Thymus (tissue), 11 donors: Measurements from ENCODE around the gene LIN9. TPM values are rescaled to one million over a fixed set of nuclear protein-coding genes. Genes with fewer than 3 reads are reported as not detected.

Experiments used
- DNase-seq, 9 donors: peaks; one replicate each; pipeline ENCODE4 v3.0.0-alpha.2; 2013; ENCODE audit warnings: low spot score in 9 of 9, low read depth in 6 of 9, missing footprints in 1 of 9
- H3K27ac ChIP-seq, 2 donors: one replicate each; pipeline ENCODE4 v1.5.1; 2013; ENCODE audit warnings: control low read depth in 1 of 2, low read depth in 1 of 2, low read length in 1 of 2, mild to moderate bottlenecking in 1 of 2, moderate library complexity in 1 of 2
- H3K27me3 ChIP-seq, 2 donors: one replicate each; pipeline ENCODE4 v1.5.1; 2013; ENCODE audit warnings: low read length in 1 of 2; ENCODE audit not compliant: control insufficient read depth in 2 of 2, insufficient read depth in 1 of 2
- H3K36me3 ChIP-seq, 2 donors: one replicate each; pipeline ENCODE4 v1.5.1; 2013; ENCODE audit warnings: low read length in 1 of 2, mild to moderate bottlenecking in 1 of 2, moderate library complexity in 1 of 2; ENCODE audit not compliant: control insufficient read depth in 2 of 2, insufficient read depth in 2 of 2
- H3K4me1 ChIP-seq, 2 donors: one replicate each; pipeline ENCODE4 v1.5.1; 2013; ENCODE audit warnings: low read length in 2 of 2; ENCODE audit not compliant: control insufficient read depth in 2 of 2, insufficient read depth in 2 of 2
- H3K4me3 ChIP-seq, 2 donors: one replicate each; pipeline ENCODE4 v1.5.1; 2013; ENCODE audit warnings: low read length in 2 of 2, control low read depth in 1 of 2, mild to moderate bottlenecking in 1 of 2
- H3K9me3 ChIP-seq, 2 donors: one replicate each; pipeline ENCODE4 v1.5.1; 2013; ENCODE audit warnings: low read length in 1 of 2, mild to moderate bottlenecking in 1 of 2; ENCODE audit not compliant: control insufficient read depth in 2 of 2, insufficient read depth in 1 of 2
- WGBS: extraction: QIAGEN DNeasy Blood & Tissue Kit; methylation state at CpG from one replicate; pipeline ENCODE4 v1.1.7; 2013; 5-methylcytosine and 5-hydroxymethylcytosine counted together
- polyA plus RNA-seq: library from polyadenylated mRNA; stranded (reverse); fragments of 200-250 nt; gene quantifications from one replicate; pipeline ENCODE4 v1.2.3, GENCODE V29; 2013
- total RNA-seq: library from RNA; stranded (reverse); fragments of 120-200 nt; gene quantifications from one replicate; pipeline ENCODE4 v1.2.4, GENCODE V29; 2013
- donor health status: healthy.

LIN9 gene
- total and polyA plus RNA-seq, 2 donors: 5.5 to 13.3 TPM

DNA sequence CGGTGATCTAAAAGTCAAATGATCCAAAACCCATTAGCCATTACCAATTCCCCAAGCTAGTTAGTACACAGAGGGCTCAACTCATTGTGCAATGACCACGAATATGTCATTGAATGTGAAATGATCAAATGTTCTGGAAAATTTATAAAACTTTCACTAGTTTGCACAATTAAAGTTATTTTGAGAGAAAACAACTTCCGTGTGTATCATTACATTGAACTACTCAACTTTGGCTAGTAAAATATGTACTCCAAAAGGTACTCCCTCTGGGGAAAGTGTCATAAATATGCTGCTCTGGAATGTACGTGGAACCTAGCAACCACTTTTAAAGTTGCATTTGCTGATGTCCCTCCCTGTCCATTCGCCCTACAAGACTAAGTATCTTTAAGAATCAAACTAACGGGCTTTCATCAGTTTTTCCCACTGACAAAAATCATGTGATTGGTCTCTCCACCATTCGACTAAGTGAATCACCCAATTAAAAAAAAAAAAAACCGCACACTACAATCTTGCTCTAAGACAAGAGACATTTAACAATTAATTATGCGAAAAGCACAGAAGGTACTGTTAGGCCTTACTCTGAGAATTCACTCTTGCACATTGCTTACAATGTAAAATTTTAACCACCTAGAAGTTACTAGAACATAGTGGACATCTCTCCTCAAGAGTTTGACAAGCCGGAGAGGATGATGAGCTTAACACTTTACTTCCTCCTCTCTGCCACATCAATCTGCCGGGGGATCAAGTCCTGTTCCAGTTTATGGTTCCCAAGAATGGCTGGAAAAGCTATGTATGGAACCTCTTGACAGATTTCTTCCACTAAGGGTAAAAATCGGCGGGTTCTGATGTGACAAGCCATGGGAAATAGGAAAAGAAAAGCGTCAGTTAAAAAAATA, 123.6 kb downstream of the LIN9 start:
- peak in 1 of 9 donors; percentile 9 for DNase-seq
- 64% methylated on average over 14 of the region's 14 CpGs for WGBS
- H3K4me1 ChIP-seq: peaks cover 13% of the 10 kb centered on the region in 2 donors

DNA sequence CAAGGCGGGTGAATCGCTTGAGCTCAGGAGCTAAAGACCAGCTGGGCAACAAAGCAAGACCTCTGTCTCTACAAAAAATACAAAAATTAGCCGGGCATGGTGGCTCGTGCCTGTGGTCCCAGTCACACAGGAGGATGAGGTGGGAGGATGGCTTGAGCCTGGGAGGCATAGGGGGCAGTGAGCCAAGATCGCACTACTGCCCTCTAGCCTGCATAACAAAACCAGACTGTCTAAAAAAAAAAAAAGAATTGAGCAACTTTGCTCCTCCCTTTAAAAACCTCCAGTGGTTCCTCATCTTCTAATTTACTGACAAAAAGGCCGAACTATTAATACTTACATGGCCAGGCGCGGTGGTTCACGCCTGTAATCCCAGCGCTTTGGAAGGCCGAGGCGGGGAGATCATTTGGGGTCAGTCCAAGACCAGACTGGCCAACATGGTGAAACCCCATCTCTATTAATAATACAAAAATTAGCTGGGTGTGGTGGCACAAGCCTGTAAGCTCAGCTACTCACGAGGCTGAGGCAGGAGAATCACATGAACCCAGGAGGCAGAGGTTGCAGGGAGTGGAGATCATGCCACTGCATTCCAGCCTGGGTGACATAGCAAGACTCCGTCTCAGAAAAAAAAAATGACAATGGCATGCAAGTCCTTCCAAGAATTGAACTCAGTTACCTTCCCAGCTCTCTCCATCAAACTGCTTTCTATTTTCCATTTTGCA, 126.8 kb downstream of the LIN9 start:
- no peaks in the 10 kb centered on the region for H3K27me3 ChIP-seq
- no peak for DNase-seq
- no peaks in the 10 kb centered on the region for H3K9me3 ChIP-seq
- H3K4me3 ChIP-seq: no peak overlapping the region
- 78% methylated on average over 14 of the region's 14 CpGs for WGBS
- H3K36me3 ChIP-seq: peaks cover 0 to 5% of the 10 kb centered on the region in 2 donors
- no peak overlapping the region for H3K27ac ChIP-seq
- peaks cover 12 to 13% of the 10 kb centered on the region in 2 donors for H3K4me1 ChIP-seq

More for the DNA sequence above, 123.6 kb downstream of the LIN9 start:
- Histone ChIP-seq H3K4me3 (peak overlapping the region; percentile 78 to 100), H3K27ac (no peak overlapping the region), H3K27me3 (no peaks in the 10 kb centered on the region), H3K9me3 (no peaks in the 10 kb centered on the region), H3K36me3 (peaks cover 0 to 2% of the 10 kb centered on the region in 2 donors)

Other genes starting within 250 kb of the LIN9 start
- gene H3-3A, start 246.4 kb downstream of the LIN9 start, total RNA-seq: 725 TPM
- gene H3-3A, start 246.4 kb downstream of the LIN9 start, polyA plus RNA-seq: 1,694 TPM
- gene ACBD3, start 122.4 kb downstream of the LIN9 start, total RNA-seq: 21.1 TPM
- 17.9 TPM for gene ACBD3, start 122.4 kb downstream of the LIN9 start, polyA plus RNA-seq
- gene MIXL1, start 85.5 kb downstream of the LIN9 start, total RNA-seq: 0.09 TPM
- 0.30 TPM for gene MIXL1, start 85.5 kb downstream of the LIN9 start, polyA plus RNA-seq
- 73.9 TPM for gene PARP1, start 98.9 kb upstream of the LIN9 start, total RNA-seq
- gene PARP1, start 98.9 kb upstream of the LIN9 start, polyA plus RNA-seq: 36.7 TPM
- gene STUM, start 239.6 kb upstream of the LIN9 start, total RNA-seq: 0.80 TPM
- gene STUM, start 239.6 kb upstream of the LIN9 start, polyA plus RNA-seq: 1.0 TPM